Large intestine (tissue), 3 donors: ENCODE results near the gene ATP8B2. TPM values are rescaled to one million over a fixed set of nuclear protein-coding genes. Genes with fewer than 3 reads are reported as not detected.
"Not testable (repeated sequence)": the region's sequence is repeated elsewhere in the genome, so short reads cannot be mapped to it uniquely, and the experiment has no call there.

ENCODE experiments used
- DNase-seq, 2 donors: peaks; one replicate each; pipeline versions ENCODE4 v3.0.0 to v3.0.0-alpha.2; 2013
- H3K27ac ChIP-seq: one replicate; pipeline ENCODE4 v1.5.1; 2013; ENCODE audit warnings: low read length
- H3K27me3 ChIP-seq: 2 replicates; pipeline ENCODE4 v1.6.1; 2013; ENCODE audit warnings: low read length; ENCODE audit not compliant: control insufficient read depth, insufficient read depth
- H3K36me3 ChIP-seq: 2 replicates; pipeline ENCODE4 v1.6.1; 2013; ENCODE audit warnings: low read length; ENCODE audit not compliant: control insufficient read depth, insufficient read depth
- H3K4me1 ChIP-seq: one replicate; pipeline ENCODE4 v1.6.1; 2013; ENCODE audit warnings: low read length; ENCODE audit not compliant: control insufficient read depth, insufficient read depth
- H3K4me3 ChIP-seq: one replicate; pipeline ENCODE4 v1.5.1; 2013; ENCODE audit warnings: low read length
- H3K9me3 ChIP-seq: one replicate; pipeline ENCODE4 v1.6.1; 2013; ENCODE audit warnings: mild to moderate bottlenecking, low read depth, low read length, moderate library complexity; ENCODE audit not compliant: control insufficient read depth
- WGBS: methylation state at CpG from one replicate; pipeline ENCODE4 v1.1.5; 2013; ENCODE audit warnings: low lambda C conversion rate; ENCODE audit not compliant: insufficient coverage; 5-methylcytosine and 5-hydroxymethylcytosine counted together
- polyA plus RNA-seq: library from polyadenylated mRNA; unstranded; fragments of 120-200 nt; gene quantifications from one replicate; pipeline ENCODE4 v1.2.1, GENCODE V29; 2013

Gene ATP8B2
- polyA plus RNA-seq, 1 donor = 10.9 TPM

DNA sequence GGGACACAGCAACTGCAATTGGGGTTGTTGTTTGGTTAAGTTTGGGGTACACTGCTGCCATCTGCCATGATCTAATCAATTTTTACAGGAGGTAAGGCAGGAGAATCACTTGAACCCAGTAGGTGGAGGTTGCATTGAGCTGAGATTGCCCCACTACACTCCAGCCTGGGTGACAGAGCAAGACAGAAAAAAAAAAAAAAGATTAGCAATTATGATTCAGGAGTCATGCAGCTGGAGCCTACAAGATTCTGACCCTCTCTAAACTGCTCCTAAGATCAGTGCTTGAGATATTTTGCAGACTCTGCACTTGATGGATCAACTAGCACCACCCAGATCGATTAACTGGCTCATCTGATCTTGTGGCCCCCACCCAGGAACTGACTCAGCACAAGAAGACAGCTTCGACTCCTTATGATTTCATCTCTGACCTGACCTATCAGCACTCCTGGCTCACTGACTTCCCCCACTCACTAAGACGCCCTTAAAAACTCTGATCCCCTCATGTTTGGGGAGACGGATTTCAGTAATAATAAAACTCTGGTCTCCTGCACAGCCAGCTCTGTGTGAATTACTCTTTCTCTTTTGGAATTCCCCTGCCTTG, 17.6 kb upstream of the ATP8B2 start:
- no CpG with 5 or more reads among the region's 4 CpGs for WGBS
- not testable (repeated sequence) for H3K36me3 ChIP-seq, H3K4me1 ChIP-seq, H3K9me3 ChIP-seq, H3K27ac ChIP-seq, H3K4me3 ChIP-seq, DNase-seq, H3K27me3 ChIP-seq

DNA sequence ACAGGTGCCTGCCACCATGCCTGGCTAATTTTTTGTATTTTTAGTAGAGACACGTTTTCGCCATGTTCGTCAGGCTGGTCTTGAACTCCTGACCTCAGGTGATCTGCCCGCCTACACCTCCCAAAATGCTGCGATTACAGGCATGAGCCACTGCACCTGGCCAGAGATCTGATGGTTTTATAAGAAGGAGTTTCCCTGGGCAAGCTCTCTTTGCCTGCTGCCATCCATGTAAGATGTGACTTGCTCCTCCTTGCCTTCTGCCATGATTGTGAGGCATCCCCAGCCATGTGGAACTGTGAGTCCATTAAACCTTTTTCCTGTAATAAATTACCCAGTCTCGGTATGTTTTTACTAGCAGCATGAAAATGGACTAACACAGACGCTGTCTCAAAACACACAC, 16.2 kb upstream of the ATP8B2 start:
- not testable (repeated sequence) for H3K4me1 ChIP-seq, H3K27me3 ChIP-seq, H3K27ac ChIP-seq, H3K36me3 ChIP-seq, H3K9me3 ChIP-seq, DNase-seq, H3K4me3 ChIP-seq
- WGBS = 100% methylated on average over 4 of the region's 7 CpGs

DNA sequence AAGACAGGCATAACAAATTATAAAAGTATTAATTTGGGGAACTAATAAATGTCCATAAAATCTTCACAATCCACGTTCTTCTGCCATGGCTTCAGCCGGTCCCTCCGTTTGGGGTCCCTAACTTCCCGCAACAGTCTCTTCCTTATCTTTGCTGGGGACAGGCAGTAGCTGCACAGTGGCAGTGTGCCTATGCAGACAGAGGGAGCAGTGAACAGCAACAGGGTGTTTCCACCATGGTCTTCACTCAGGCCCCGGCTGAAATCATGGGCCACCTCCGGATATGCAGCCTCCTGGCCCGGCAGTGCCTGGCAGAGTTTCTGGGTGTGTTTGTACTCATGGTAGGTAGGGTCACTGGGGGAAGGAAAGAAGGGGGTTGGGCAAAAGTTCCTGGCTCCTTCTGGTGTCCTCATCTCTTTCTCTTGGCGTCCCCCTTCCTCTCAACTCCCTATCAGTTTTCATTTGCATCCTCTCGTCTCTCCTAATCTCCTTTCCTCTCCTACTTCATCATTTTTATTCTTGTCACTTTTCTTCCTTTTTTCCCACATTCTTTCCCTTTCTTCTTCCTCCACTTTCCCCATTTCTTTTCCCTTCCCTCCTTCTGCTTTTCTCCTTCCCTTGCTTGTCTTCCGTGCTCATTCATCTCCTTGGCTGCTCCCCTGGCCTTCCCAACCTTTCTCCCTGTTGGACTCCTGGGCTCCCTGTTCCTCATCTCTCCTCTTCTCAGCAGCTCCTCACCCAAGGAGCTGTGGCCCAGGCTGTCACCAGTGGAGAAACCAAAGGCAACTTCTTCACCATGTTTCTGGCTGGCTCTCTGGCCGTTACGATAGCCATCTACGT, 12.9 kb upstream of the ATP8B2 start:
- not testable (repeated sequence) for H3K4me1 ChIP-seq, H3K27me3 ChIP-seq, H3K9me3 ChIP-seq, H3K4me3 ChIP-seq, H3K36me3 ChIP-seq, DNase-seq, H3K27ac ChIP-seq
- WGBS = 72% methylated on average over 3 of the region's 13 CpGs

DNA sequence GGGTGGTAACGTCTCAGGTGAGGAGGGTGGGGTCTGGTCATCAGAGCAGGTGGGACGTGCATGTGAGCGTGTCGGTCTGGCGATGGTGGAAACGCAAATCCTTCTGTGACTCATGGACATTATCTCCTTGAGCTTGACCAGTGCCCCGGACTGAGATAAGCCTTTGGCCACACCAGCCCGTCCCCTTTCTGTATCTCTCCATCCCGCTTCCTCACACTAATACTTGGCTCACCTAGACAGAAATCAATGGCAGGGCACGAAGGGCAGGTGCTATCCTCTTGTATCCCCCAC, 12.3 kb upstream of the ATP8B2 start:
- Histone ChIP-seq H3K4me3 (no peak overlapping the region), H3K4me1 (no peaks in the 10 kb centered on the region), H3K9me3 (no peaks in the 10 kb centered on the region), H3K27ac (no peak overlapping the region), H3K36me3 (no peaks in the 10 kb centered on the region), H3K27me3 (no peaks in the 10 kb centered on the region)
- DNase-seq = no peak
- WGBS = no CpG with 5 or more reads among the region's 10 CpGs

DNA sequence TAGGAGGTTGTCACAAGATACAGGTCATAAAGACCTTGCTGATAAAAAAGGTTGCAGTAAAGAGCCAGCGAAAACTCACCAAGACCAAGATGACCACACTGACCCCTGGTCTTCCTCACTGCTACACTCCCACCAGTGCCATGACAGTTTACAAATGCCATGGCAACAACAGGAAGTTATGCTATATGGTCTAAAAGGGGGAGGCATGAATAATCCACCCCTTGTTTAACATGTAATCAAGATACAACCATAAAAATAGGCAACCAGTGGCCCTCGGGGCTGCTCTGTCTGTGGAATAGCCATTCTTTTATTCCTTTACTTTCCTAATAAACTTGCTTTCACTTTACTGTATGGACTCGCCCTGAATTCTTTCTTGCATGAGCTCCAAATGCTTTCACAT, 11.1 kb upstream of the ATP8B2 start:
- not testable (repeated sequence) for H3K27me3 ChIP-seq, H3K27ac ChIP-seq, H3K36me3 ChIP-seq

DNA sequence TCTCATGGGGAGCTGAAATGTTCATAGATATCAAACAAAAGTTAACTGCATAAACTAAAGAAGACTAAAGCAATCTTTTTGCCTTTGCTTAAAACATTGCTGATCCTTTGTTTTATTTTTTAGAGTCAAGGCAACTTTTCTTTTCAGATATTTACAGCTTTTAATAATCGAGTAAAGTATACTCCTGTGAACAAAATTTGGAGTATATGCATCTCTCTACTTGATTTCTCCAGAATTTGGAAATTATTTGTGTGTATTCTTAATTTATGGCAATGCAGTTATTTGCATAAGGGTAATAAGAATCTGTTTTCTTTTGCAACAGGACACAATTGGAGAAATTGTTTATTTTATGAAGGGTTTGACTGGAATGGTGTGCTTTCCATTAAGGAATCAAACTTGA, 8.6 kb upstream of the ATP8B2 start:
- no peak overlapping the region for H3K27ac ChIP-seq
- DNase-seq = no peak
- WGBS = no CpG with 5 or more reads among the region's 1 CpG
- no peaks in the 10 kb centered on the region for H3K27me3 ChIP-seq
- H3K4me3 ChIP-seq = no peak overlapping the region
- H3K9me3 ChIP-seq = no peaks in the 10 kb centered on the region
- H3K4me1 ChIP-seq = peaks cover 6% of the 10 kb centered on the region
- H3K36me3 ChIP-seq = no peaks in the 10 kb centered on the region

More for the DNA sequence above, 11.1 kb upstream of the ATP8B2 start:
- DNase-seq = peak in 1 of 2 donors; percentile 28
- not testable (repeated sequence) for H3K4me1 ChIP-seq, H3K9me3 ChIP-seq, H3K4me3 ChIP-seq
- 100% methylated on average over 1 of the region's 3 CpGs for WGBS

DNA sequence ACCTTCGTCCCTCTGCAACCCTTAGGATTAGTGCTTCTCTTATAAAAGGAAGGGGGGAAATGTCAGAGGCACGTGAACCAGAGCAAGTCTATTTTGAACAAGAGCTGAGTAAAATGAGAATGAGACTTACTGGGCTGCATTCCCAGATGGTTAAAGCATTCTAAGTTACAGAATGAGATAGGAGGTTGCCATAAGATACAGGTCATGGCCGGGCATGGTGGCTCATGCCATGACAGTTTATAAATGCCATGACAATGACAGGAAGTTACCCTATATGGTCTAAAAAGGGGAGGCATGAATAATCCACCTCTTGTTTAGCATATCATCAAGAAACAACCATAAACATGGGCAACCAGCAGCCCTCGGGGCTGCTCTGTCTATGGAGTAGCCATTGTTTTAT, 6.9 kb upstream of the ATP8B2 start:
- H3K27me3 ChIP-seq = peaks cover 3% of the 10 kb centered on the region
- DNase-seq = no peak
- H3K27ac ChIP-seq = no peak overlapping the region
- H3K4me1 ChIP-seq = peaks cover 10% of the 10 kb centered on the region
- no peaks in the 10 kb centered on the region for H3K36me3 ChIP-seq
- H3K4me3 ChIP-seq = no peak overlapping the region
- 75% methylated on average over 1 of the region's 4 CpGs for WGBS
- no peaks in the 10 kb centered on the region for H3K9me3 ChIP-seq

DNA sequence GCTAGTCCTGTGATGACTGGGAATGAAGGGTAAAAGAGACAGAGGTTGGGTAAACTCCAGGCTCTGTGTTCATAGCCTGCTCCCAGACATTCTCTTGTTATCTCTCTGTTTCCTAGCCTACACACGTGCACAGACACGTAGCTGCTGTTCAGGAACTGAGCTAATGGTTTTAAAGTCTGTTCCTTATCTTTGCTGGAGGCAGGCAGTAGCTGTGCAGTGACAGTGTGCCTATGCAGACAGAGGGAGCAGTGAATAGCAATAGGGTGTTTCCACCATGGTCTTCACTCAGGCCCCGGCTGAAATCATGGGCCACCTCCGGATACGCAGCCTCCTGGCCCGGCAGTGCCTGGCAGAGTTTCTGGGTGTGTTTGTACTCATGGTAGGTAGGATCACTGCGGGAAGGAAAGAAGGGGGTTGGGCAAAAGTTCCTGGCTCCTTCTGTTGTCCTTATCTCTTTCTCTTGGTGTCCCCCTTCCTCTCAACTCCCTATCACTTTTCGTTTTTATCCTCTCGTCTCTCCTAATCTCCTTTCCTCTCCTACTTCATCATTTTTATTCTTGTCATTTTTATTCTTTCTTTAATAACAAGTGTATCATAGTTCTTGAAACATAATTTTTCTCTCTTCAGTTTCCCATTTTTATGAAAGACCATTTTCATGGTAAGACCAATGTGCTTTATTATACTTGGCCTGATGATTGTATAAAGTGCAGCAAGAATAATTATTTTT, 4.3 kb upstream of the ATP8B2 start, which contains the start of gene AQP10:
Gene AQP10 (plus strand): TSS at position 212 of the 727 bp plus-strand sequence. CDS start 63 bp downstream, at position 275.
- H3K4me1 ChIP-seq = peaks cover 15% of the 10 kb centered on the region
- peak within 1 kb of the TSS; percentile 70 for H3K27ac ChIP-seq
- H3K9me3 ChIP-seq = no peaks in the 10 kb centered on the region
- WGBS = 0% methylated on average over 2 of the region's 9 CpGs
- no peaks in the 10 kb centered on the region for H3K36me3 ChIP-seq
- peaks cover 22% of the 10 kb centered on the region for H3K27me3 ChIP-seq
- DNase-seq = peak; percentile 93 to 97
- no peak within 1 kb of the TSS for H3K4me3 ChIP-seq

DNA sequence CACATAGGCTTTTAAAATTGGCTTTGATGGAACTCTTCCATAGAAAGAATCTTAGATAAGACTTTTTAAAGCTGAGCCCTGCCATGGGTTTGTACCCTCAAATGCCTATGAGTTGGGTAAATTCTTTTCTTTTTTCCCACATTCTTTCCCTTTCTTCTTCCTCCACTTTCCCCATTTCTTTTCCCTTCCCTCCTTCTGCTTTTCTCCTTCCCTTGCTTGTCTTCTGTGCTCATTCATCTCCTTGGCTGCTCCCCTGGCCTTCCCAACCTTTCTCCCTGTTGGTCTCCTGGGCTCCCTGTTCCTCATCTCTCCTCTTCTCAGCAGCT, 3.8 kb upstream of the ATP8B2 start:
- H3K4me1 ChIP-seq = peaks cover 15% of the 10 kb centered on the region
- H3K27me3 ChIP-seq = peaks cover 27% of the 10 kb centered on the region
- DNase-seq, H3K27ac ChIP-seq, H3K36me3 ChIP-seq, H3K9me3 ChIP-seq, H3K4me3 ChIP-seq: not testable (repeated sequence)

DNA sequence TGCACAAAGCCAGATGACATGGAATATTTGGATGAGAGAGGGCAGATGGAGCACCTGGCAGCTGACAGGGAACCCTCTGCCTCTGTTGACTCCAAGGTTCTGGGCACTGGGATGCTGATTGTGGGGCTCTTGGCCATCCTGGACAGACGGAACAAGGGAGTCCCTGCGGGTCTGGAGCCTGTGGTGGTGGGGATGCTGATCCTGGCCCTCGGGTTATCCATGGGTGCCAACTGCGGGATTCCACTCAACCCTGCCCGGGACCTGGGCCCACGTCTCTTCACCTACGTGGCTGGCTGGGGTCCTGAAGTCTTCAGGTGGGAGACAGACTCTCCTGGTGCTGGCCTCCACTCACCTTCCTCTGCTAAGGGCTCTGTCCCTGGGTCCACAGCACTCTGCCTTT, 1.8 kb upstream of the ATP8B2 start:
- H3K36me3 ChIP-seq = no peaks in the 10 kb centered on the region

More for the DNA sequence above, 1.8 kb upstream of the ATP8B2 start:
- Histone ChIP-seq H3K4me1 (peaks cover 24% of the 10 kb centered on the region), H3K4me3 (no peak overlapping the region), H3K27ac (no peak overlapping the region), H3K27me3 (peaks cover 45% of the 10 kb centered on the region), H3K9me3 (no peaks in the 10 kb centered on the region)
- no peak for DNase-seq
- WGBS = no CpG with 5 or more reads among the region's 7 CpGs
